ENCODE measurements around the gene FNIP2.

The FNIP2 gene

DNA sequence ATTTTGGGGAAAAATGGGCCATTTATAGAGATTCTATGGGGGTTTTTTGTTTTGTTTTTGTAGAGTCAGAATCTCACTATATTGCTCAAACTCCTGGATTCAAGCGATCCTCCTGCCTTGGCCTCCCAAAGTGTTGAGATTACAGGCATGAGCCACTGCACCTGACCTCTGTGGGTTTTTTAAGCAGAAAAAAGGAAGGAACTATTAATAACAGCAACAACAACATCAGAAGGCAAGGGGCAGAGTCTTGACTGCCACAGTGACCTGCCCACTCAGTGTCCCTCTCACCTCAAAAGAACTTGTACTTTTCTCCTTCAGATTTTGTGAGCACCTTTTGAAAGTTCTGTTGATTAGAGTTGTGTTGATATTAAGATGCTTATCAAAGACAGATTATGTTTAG, 48.1 kb downstream of the FNIP2 start:
- Histone ChIP-seq H3K79me2 (ENCODE audit: insufficient read depth, low read length) (no peaks in the 10 kb centered on the region), H3K4me1 (ENCODE audit: insufficient read depth, low read length) (no peaks in the 10 kb centered on the region), H3K27ac (ENCODE audit: low read length) (no peak overlapping the region), H2AFZ (ENCODE audit: low read depth, low read length) (no peak overlapping the region), H3K9me3 (ENCODE audit: insufficient read depth, low read length, severe bottlenecking) (no peaks in the 10 kb centered on the region), H3K27me3 (ENCODE audit: insufficient read depth, low read length, poor library complexity) (no peaks in the 10 kb centered on the region), H3K36me3 (ENCODE audit: insufficient read depth, low read length) (no peaks in the 10 kb centered on the region), H3K4me3 (ENCODE audit: low read depth in 1 of 2, low read length in 2 of 2) (no peak overlapping the region), H4K20me1 (ENCODE audit: insufficient read depth, low read length) (no peaks in the 10 kb centered on the region), H3K4me2 (ENCODE audit: insufficient read depth, low read length) (no peak overlapping the region), H3K9ac (ENCODE audit: low read depth, low read length) (no peak overlapping the region)
- DNase-seq, result no peak
- TF ChIP-seq EZH2 (IDR thresholded peaks at IDR 0.05; ENCODE audit: borderline replicate concordance, low read depth, low read length, severe bottlenecking), result no peak
- TF ChIP-seq, protein P1, sequence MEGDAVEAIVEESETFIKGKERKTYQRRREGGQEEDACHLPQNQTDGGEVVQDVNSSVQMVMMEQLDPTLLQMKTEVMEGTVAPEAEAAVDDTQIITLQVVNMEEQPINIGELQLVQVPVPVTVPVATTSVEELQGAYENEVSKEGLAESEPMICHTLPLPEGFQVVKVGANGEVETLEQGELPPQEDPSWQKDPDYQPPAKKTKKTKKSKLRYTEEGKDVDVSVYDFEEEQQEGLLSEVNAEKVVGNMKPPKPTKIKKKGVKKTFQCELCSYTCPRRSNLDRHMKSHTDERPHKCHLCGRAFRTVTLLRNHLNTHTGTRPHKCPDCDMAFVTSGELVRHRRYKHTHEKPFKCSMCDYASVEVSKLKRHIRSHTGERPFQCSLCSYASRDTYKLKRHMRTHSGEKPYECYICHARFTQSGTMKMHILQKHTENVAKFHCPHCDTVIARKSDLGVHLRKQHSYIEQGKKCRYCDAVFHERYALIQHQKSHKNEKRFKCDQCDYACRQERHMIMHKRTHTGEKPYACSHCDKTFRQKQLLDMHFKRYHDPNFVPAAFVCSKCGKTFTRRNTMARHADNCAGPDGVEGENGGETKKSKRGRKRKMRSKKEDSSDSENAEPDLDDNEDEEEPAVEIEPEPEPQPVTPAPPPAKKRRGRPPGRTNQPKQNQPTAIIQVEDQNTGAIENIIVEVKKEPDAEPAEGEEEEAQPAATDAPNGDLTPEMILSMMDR (IDR thresholded peaks at IDR 0.05; ENCODE audit: borderline replicate concordance, extremely low read depth, low read length, poor library complexity, severe bottlenecking), result no peak
- ATAC-seq (ENCODE audit: insufficient read depth, low read depth), result no peak

DNA sequence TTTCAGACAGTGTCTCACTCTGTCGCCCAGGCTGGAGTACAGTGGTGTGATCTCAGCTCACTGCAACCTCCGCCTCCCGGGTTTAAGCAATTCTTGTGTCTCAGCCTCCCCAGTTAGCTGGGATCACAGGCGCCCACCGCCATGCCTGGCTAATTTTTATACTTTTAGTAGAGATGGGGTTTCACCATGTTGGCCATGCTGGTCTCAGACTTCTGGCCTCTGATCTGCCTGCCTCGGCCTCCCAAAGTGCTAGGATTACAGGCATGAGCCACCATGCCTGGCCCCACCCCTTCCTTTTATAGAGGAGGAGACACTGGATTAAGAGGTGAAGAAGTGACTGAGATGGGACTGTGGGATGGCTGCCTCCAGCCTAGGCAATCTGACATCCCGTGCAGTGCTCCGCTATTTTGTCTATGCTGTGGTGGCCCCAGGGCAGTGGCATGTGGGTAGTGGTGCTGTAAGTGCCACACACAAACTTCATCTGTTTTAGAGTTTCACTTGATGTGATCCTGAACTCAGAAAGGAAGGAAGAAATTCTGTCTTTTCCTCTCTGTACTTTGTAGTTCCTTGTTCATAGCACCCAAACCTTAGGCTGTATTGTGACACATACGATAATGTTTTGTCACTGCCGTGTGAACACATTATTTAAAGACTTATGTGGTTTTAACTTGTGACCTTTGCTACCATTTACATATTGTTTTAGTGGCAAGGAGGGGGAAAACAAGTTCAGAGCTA, 48.9 kb downstream of the FNIP2 start:
- no peak for DNase-seq
- H4K20me1 ChIP-seq (ENCODE audit: insufficient read depth, low read length), result no peaks in the 10 kb centered on the region
- no peaks in the 10 kb centered on the region for H3K36me3 ChIP-seq (ENCODE audit: insufficient read depth, low read length)
- ATAC-seq (ENCODE audit: insufficient read depth, low read depth), result no peak
- no peaks in the 10 kb centered on the region for H3K79me2 ChIP-seq (ENCODE audit: insufficient read depth, low read length)
- no peak overlapping the region for H3K4me3 ChIP-seq (ENCODE audit: low read depth in 1 of 2, low read length in 2 of 2)
- TF ChIP-seq EZH2 (IDR thresholded peaks at IDR 0.05; ENCODE audit: borderline replicate concordance, low read depth, low read length, severe bottlenecking), result no peak
- TF ChIP-seq, protein P1 (IDR thresholded peaks at IDR 0.05; ENCODE audit: borderline replicate concordance, extremely low read depth, low read length, poor library complexity, severe bottlenecking), result no peak
- no peak overlapping the region for H3K27ac ChIP-seq (ENCODE audit: low read length)
- no peaks in the 10 kb centered on the region for H3K4me1 ChIP-seq (ENCODE audit: insufficient read depth, low read length)
- no peak overlapping the region for H2AFZ ChIP-seq (ENCODE audit: low read depth, low read length)
- H3K27me3 ChIP-seq (ENCODE audit: insufficient read depth, low read length, poor library complexity), result no peaks in the 10 kb centered on the region
- H3K9me3 ChIP-seq (ENCODE audit: insufficient read depth, low read length, severe bottlenecking), result no peaks in the 10 kb centered on the region
- H3K9ac ChIP-seq (ENCODE audit: low read depth, low read length), result no peak overlapping the region
- no peak overlapping the region for H3K4me2 ChIP-seq (ENCODE audit: insufficient read depth, low read length)

DNA sequence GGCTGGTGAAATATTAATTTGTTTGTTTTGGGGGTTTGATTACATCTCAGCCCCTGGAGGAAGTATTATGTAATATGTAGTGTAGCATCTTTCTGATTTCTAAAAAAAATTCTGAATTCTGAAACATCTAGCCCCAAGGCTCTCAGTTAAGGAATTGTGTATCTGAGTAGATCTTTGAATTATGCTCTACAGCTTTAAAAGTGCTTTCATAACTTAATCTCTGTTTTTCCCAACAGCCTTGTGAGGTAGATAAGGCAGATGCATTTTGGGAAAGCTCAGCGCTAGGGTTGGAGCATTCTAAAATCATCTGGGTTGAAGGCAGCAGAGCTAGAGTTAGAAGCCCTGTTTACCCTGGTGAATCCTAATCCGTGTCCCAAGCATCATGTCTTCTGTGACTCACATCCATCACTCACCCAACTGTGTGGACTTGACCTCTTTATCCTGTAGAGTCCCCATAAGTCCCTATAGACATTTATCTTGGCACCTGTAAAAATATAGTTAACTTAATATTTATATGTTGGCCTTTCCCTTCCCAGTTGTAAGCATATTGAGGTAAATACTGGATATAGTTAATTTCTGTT, 49.8 kb downstream of the FNIP2 start:
- no peak for DNase-seq
- H3K4me2 ChIP-seq (ENCODE audit: insufficient read depth, low read length), result no peak overlapping the region
- no peaks in the 10 kb centered on the region for H3K36me3 ChIP-seq (ENCODE audit: insufficient read depth, low read length)
- H2AFZ ChIP-seq (ENCODE audit: low read depth, low read length), result no peak overlapping the region
- H3K9me3 ChIP-seq (ENCODE audit: insufficient read depth, low read length, severe bottlenecking), result no peaks in the 10 kb centered on the region
- H3K79me2 ChIP-seq (ENCODE audit: insufficient read depth, low read length), result no peaks in the 10 kb centered on the region
- ATAC-seq (ENCODE audit: insufficient read depth, low read depth), result no peak
- no peaks in the 10 kb centered on the region for H3K4me1 ChIP-seq (ENCODE audit: insufficient read depth, low read length)
- H4K20me1 ChIP-seq (ENCODE audit: insufficient read depth, low read length), result no peaks in the 10 kb centered on the region
- H3K27me3 ChIP-seq (ENCODE audit: insufficient read depth, low read length, poor library complexity), result no peaks in the 10 kb centered on the region
- TF ChIP-seq, protein P1 (IDR thresholded peaks at IDR 0.05; ENCODE audit: borderline replicate concordance, extremely low read depth, low read length, poor library complexity, severe bottlenecking), result no peak
- TF ChIP-seq EZH2 (IDR thresholded peaks at IDR 0.05; ENCODE audit: borderline replicate concordance, low read depth, low read length, severe bottlenecking), result no peak
- no peak overlapping the region for H3K4me3 ChIP-seq (ENCODE audit: low read depth in 1 of 2, low read length in 2 of 2)
- no peak overlapping the region for H3K9ac ChIP-seq (ENCODE audit: low read depth, low read length)
- H3K27ac ChIP-seq (ENCODE audit: low read length), result no peak overlapping the region
